ENCODE results near the gene GPSM3.

- TF ChIP-seq GATA2 (IDR thresholded peaks at IDR 0.05; ENCODE audit: low read depth, low read length) (no peak), GATA3 (IDR thresholded peaks at IDR 0.05; ENCODE audit: low read depth, low read length) (no peak)
These were observed at the start of gene GPSM3 for GRCh38 chr6:32192608-32193039.
